ENCODE measurements around the gene SLC27A1.

Gene SLC27A1

DNA sequence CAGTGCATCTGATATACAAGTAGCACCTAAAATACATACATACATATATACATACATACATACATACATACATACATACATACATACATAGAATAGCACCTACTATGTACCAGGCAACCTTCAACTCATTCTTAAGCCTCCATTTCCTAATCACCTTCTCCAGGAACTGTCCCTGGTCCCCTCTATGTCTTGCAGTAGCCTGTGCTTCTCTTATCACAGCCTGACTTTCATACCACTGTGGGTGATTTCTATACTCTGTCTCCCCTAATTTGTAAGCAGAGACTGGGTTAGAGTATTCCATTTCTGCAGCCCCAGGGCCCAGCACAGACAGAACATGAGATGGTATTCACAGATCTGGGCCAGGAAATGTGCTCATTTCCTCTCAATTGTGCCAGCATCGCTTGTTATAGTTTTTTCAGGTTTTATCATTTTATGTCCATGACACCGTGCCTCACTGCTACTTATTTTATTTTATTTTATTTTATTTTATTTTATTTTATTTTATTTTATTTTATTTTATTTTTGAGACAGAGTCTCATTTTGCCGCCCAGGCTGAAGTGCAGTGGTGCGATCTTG is 70.9 kb downstream of the SLC27A1 start:
- Histone ChIP-seq H3K9me3 (ENCODE audit: severe bottlenecking) (no peaks in the 10 kb centered on the region), H3K4me3 (ENCODE audit: severe bottlenecking) (no peak overlapping the region), H3K27ac (ENCODE audit: poor library complexity, severe bottlenecking) (no peak overlapping the region), H3K36me3 (ENCODE audit: low read depth) (no peaks in the 10 kb centered on the region), H3K4me1 (ENCODE audit: insufficient read depth, poor library complexity, severe bottlenecking) (no peaks in the 10 kb centered on the region), H3K27me3 (ENCODE audit: insufficient read depth, poor library complexity, severe bottlenecking) (no peaks in the 10 kb centered on the region)
- no peak for DNase-seq (ENCODE audit: low spot score)
- ATAC-seq (ENCODE audit: low read depth) = no peak
- TF ChIP-seq, protein P1, sequence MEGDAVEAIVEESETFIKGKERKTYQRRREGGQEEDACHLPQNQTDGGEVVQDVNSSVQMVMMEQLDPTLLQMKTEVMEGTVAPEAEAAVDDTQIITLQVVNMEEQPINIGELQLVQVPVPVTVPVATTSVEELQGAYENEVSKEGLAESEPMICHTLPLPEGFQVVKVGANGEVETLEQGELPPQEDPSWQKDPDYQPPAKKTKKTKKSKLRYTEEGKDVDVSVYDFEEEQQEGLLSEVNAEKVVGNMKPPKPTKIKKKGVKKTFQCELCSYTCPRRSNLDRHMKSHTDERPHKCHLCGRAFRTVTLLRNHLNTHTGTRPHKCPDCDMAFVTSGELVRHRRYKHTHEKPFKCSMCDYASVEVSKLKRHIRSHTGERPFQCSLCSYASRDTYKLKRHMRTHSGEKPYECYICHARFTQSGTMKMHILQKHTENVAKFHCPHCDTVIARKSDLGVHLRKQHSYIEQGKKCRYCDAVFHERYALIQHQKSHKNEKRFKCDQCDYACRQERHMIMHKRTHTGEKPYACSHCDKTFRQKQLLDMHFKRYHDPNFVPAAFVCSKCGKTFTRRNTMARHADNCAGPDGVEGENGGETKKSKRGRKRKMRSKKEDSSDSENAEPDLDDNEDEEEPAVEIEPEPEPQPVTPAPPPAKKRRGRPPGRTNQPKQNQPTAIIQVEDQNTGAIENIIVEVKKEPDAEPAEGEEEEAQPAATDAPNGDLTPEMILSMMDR (IDR thresholded peaks at IDR 0.05; ENCODE audit: poor library complexity, severe bottlenecking) = no peak

DNA sequence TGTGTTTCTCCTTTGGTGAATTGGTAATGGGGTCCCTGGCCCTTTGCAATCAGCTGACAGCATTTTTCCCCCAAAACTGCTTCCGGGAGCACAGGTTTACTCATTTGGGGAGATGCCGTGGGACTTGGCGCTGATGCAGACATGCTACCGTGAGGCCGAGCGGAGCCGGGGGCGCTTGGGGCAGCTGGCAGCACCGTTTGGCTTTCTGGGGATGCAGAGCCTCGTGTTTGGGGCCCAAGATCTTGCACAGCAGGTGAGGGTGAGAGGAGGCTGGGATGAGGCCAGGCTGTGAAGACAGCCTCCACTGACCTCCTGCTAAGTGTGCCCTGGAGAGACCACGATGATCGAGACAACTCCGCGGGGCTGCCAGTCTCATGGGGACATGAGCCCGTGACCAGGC is 71.7 kb downstream of the SLC27A1 start:
- H3K36me3 ChIP-seq (ENCODE audit: low read depth) = no peaks in the 10 kb centered on the region
- H3K4me1 ChIP-seq (ENCODE audit: insufficient read depth, poor library complexity, severe bottlenecking) = no peaks in the 10 kb centered on the region
- TF ChIP-seq, protein P1 (IDR thresholded peaks at IDR 0.05; ENCODE audit: poor library complexity, severe bottlenecking) = no peak
- no peak overlapping the region for H3K4me3 ChIP-seq (ENCODE audit: severe bottlenecking)
- no peaks in the 10 kb centered on the region for H3K9me3 ChIP-seq (ENCODE audit: severe bottlenecking)
- H3K27me3 ChIP-seq (ENCODE audit: insufficient read depth, poor library complexity, severe bottlenecking) = no peaks in the 10 kb centered on the region
- H3K27ac ChIP-seq (ENCODE audit: poor library complexity, severe bottlenecking) = no peak overlapping the region
- ATAC-seq (ENCODE audit: low read depth) (no peak), DNase-seq (ENCODE audit: low spot score) (no peak)

DNA sequence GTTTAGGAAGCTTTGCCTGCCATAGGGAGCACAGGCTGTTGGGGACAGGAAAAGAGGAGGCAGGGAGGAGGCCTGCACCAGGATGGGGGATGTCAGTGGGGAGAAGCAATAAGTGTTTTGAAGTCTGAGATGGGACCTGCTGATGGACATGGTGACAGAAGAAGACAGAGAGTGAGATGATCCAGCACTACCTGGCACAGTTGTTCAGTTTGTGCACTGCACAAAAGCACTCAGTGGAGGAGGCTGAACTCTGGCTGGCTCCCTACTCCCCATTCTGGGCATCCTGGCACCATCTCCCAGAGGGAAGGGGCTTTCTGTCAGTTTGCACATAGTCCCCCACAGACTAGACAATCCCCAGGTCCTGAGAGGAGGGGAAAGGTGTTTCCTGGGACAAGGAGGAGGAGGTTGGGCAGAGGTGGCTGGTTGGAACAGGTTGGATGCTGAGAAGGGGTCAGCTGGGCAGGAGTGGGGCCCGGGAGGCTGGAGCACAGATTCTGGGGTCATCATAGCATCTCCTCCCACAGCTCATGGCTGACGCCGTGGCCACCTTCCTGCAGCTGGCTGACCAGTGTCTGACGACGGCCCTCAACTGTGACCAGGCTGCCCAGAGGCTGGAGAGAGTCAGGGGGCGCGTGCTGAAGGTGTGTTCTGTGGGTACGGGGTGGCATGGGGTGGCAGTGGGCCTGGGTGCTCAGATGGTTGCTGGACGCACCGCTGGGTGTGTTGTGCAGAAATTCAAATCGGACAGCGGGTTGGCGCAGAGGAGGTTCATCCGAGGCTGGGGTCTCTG is 72.7 kb downstream of the SLC27A1 start:
- no peak for ATAC-seq (ENCODE audit: low read depth)
- no peaks in the 10 kb centered on the region for H3K9me3 ChIP-seq (ENCODE audit: severe bottlenecking)
- no peaks in the 10 kb centered on the region for H3K4me1 ChIP-seq (ENCODE audit: insufficient read depth, poor library complexity, severe bottlenecking)

DNA sequence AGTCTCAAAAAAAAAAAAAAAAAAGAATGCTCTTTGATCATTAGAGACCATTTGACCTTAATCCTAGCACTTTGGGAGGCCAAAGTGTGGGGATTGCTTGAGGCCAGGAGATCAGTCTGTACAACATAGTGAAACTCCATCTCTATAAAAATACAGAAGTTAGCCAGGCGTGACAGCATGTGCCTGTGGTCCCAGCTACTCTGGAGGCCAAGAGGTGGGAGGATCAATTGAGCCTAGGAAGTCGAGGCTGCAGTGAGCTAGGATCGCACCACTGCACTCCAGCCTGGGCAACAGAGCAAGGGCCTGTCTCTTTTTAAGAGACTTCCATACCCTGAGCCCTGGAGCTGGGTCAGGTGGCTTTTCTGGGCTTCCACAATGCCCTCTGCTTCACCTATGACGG is 73.7 kb downstream of the SLC27A1 start:
- H3K4me1 ChIP-seq (ENCODE audit: insufficient read depth, poor library complexity, severe bottlenecking) = no peaks in the 10 kb centered on the region
- TF ChIP-seq, protein P1 (IDR thresholded peaks at IDR 0.05; ENCODE audit: poor library complexity, severe bottlenecking) = no peak
- no peaks in the 10 kb centered on the region for H3K27me3 ChIP-seq (ENCODE audit: insufficient read depth, poor library complexity, severe bottlenecking)
- no peak for DNase-seq (ENCODE audit: low spot score)
- no peaks in the 10 kb centered on the region for H3K9me3 ChIP-seq (ENCODE audit: severe bottlenecking)
- no peaks in the 10 kb centered on the region for H3K36me3 ChIP-seq (ENCODE audit: low read depth)
- no peak overlapping the region for H3K27ac ChIP-seq (ENCODE audit: poor library complexity, severe bottlenecking)
- no peak overlapping the region for H3K4me3 ChIP-seq (ENCODE audit: severe bottlenecking)
- no peak for ATAC-seq (ENCODE audit: low read depth)

More for the DNA sequence above, 72.7 kb downstream of the SLC27A1 start:
- Histone ChIP-seq H3K27me3 (ENCODE audit: insufficient read depth, poor library complexity, severe bottlenecking) (no peaks in the 10 kb centered on the region), H3K4me3 (ENCODE audit: severe bottlenecking) (no peak overlapping the region), H3K36me3 (ENCODE audit: low read depth) (no peaks in the 10 kb centered on the region), H3K27ac (ENCODE audit: poor library complexity, severe bottlenecking) (no peak overlapping the region)
- TF ChIP-seq, protein P1 (IDR thresholded peaks at IDR 0.05; ENCODE audit: poor library complexity, severe bottlenecking) = no peak
- no peak for DNase-seq (ENCODE audit: low spot score)

DNA sequence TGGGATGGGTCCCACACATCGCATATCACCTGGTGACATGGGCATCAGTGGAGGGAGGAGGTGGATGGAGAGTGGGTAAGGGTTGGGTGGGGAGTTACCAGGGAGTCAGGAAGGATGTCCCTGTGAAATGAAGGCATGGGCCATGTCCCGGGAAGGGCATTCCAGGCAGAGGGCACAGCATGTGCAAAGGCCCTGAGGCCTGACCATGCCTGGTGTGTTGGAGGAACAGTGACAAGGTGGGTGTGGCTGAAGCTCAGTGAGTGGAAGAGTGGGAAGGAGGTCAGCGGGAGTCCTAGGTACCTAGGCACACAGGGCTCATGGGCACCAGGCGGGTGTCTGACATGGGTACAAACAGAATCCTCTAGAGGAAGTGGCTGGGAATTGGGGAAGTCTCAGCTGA is 74.1 kb downstream of the SLC27A1 start:
- DNase-seq (ENCODE audit: low spot score) (no peak), ATAC-seq (ENCODE audit: low read depth) (no peak)
- TF ChIP-seq, protein P1 (IDR thresholded peaks at IDR 0.05; ENCODE audit: poor library complexity, severe bottlenecking) = no peak
- H3K27ac ChIP-seq (ENCODE audit: poor library complexity, severe bottlenecking) = no peak overlapping the region
- no peaks in the 10 kb centered on the region for H3K36me3 ChIP-seq (ENCODE audit: low read depth)
- no peaks in the 10 kb centered on the region for H3K9me3 ChIP-seq (ENCODE audit: severe bottlenecking)
- H3K27me3 ChIP-seq (ENCODE audit: insufficient read depth, poor library complexity, severe bottlenecking) = no peaks in the 10 kb centered on the region
- no peaks in the 10 kb centered on the region for H3K4me1 ChIP-seq (ENCODE audit: insufficient read depth, poor library complexity, severe bottlenecking)
- no peak overlapping the region for H3K4me3 ChIP-seq (ENCODE audit: severe bottlenecking)

All from RWPE2 (cell line).